Stimulated activated CD4-positive, alpha-beta T cell treated with anti-CD3 and anti-CD28 coated beads, TNF-alpha, amount 100 ng/mL, for 48 hours (primary cell): ENCODE results near the gene CEP95.

Experiments
- DNase-seq, 3 donors: peaks; one replicate each; pipeline ENCODE4 v3.0.0-alpha.2; 2020; ENCODE audit warnings: low read depth in 3 of 3

Gene CEP95

DNA sequence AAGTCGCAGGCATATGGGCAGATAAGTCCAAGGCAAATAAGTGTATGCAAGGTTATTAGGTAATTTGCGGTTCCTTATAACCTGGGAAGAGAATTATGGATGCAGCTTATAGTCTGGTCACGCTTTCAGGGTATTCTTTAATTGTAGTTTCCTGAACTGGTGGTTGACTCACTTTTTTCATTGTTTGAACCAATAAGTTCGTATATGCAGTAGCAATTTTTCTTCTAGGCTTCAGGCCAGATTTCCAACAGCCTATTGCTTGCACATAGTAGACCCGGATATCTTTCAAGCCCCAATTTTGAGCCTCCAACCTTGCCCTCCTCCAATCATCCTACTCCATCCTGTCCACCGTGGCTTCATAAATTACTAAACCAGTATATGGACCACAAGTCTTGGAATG lies 12.8 kb downstream of the CEP95 start:
- no peak for DNase-seq

GRCh38 chr17:64520359-64520758 lies 13.6 kb downstream of the CEP95 start:
- no peak for DNase-seq

DNA sequence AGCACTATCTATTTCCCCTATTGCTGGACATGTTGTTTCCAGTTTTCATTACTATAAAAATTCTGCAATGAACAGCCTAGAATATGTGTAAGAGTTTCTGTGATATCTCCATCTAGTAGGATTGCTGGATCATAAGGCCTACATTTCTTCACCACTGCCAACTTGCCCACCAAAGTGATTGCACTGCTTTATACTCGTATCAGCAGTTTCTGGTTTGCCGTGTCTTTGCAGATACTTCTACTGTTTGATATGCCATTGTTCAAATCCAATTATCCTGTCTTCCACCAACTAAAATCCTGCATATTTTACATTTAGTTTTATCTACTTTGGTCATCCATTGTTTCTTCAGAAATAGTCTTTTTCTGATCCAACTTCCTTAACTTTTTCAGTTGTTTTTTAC lies 21.1 kb downstream of the CEP95 start:
- no peak for DNase-seq

GRCh38 chr17:64529221-64529620 lies 22.4 kb downstream of the CEP95 start:
- DNase-seq, result no peak

GRCh38 chr17:64531955-64532371 lies 25.2 kb downstream of the CEP95 start:
- no peak for DNase-seq

DNA sequence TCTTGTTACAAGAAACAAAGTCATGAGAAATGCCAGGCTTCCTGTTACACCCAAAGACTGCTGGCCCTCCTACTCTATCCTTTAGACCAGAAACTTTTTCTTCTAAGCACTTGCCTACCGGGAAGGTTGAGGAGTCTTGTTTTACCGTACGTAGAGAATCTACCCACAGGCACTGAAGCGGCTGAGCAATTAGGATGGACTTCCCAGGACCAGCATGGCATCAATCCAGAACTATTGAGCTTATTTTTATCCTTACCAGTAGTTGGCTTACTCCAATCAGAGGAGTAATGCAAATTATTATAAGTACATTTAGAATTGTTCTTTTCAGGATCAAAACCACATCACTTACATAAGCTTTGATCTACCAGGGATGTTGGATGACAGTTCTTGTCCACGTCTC lies 25.6 kb downstream of the CEP95 start:
- no peak for DNase-seq

DNA sequence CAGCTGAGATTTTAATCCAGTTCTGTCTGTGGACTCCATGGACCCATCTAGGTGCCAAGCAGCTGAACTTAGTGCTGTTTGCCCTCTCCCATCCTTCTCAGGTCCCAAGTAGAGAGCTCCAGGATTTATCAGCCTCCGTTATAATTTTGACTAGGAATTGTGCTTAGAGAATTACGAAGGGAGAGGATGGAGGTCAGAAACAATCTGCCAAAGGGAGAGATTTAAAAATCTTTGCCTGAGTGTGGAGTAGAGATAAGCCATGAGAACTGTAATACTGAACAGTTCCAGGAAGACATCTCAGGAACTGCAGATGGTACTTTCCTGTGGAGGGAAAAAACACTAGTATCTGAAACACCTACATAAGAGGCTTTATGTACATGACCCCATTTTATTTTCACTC lies 27.0 kb downstream of the CEP95 start:
- DNase-seq, result no peak

DNA sequence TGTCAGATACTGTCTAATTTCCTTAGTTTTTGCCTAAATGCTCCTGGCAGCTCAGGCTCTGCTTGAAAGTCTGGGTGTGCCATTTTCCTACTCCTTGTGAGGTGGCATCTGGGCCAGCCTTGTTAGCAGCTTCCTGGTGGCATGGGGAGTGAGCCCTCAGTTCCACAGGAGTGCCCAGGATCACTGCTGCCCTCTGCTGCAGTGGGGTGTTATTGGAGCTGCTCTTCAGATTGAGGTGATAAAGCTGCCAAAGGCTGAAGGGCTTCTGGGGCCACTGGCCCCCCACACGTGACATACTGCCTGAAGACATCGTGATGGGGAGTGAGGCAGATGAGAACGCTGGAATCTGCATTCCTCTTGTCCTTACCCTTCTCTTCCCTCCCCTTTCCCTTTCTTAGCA lies 27.4 kb downstream of the CEP95 start:
- DNase-seq, result no peak

DNA sequence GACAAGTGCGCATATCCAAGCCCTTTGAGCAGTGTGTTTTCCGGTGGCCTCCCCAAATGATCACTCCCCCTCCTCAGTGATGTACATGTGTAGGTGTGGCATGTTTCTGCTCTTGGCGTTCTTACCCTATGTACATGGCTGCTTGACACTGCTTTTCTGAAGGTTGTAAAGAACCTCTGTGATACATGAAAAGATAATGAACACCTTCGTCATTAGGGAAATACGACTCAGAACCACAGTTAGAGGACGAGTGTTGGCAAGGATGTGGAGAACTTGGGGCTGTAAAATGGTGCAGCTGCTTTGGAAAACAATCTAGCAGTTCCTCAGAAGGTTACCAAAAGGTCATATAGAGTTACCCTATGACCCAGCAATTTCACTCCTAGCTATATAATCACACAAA lies 28.6 kb downstream of the CEP95 start:
- no peak for DNase-seq

GRCh38 chr17:64536913-64537312 lies 30.1 kb downstream of the CEP95 start:
- DNase-seq, result no peak

DNA sequence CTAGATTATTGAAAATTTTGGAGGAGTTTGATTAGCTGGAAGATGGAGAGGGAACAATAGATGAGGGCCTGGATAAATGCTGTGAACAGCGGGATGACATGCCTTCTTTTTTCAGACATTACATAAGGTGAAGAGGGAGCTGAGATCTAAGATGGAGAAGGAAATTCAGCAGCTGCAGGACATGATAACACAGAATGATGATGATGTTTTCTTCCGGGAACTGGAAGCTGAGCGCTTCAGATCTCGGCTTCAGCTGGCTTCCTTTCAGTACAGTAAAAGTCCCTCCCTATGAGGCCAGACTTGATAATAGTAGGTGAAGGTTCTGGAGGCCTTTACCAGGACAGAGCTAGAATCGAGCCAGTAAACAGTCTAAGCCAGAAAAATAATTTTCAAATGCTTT lies 30.7 kb downstream of the CEP95 start:
- no peak for DNase-seq

DNA sequence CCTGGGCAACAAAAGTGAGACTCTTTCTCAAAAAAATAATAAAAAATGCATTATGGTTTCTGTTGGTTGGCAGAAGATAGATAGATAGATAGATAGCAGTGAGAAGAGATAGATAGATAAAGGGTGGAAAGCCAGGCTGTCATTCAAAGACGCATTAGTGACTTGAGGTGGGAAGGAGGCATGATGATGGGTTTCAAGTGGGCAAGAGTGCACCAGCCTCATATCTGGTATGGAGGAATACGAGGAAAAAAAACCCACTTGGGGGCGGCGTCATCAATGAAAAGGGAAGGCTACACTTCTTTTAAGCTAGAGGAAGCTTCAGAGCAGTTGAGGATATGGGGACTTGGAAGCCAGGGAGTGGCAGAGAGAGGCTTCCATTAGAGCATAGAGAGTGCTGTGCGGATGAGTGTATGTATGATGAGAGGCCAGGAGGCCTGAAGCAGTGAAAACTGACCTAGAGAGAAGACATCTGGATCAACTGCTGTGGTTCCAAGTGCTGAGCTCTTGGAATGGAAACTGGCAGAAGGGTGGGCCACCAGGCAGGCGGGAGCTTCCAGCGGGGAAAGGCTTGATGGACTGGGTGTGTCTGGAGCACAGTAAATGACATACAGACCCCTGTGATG lies 31.8 kb downstream of the CEP95 start:
- DNase-seq, result no peak

GRCh38 chr17:64540118-64540776 lies 33.5 kb downstream of the CEP95 start:
- DNase-seq, result no peak

GRCh38 chr17:64544742-64545141 lies 38.0 kb downstream of the CEP95 start:
- DNase-seq, result no peak

GRCh38 chr17:64546716-64547115 lies 39.9 kb downstream of the CEP95 start:
- DNase-seq, result no peak

- DNase-seq, result no peak
Observed at GRCh38 chr17:64547319-64547718, 40.5 kb downstream of the CEP95 start.

DNA sequence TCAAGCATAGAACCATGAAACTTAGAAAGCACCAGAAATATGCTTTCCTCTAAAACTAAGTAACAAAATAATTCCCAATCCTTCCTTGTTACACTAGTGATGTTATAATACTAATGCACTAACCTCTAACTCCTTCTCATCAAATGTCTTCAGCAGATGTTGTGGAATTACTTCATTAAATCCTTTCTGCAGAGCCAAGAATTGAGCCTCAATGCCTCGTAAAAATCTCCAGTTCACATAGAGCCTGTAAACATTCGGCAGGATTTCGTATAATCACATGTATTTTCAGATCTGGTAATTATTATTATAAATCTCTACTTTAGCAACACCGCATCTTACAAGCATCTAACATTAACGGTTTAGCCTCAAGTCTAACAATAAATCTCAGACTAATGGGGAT lies 44.7 kb downstream of the CEP95 start:
- DNase-seq, result no peak

GRCh38 chr17:64554028-64554637 lies 47.4 kb downstream of the CEP95 start:
- no peak for DNase-seq

GRCh38 chr17:64555281-64555680 lies 48.5 kb downstream of the CEP95 start:
- DNase-seq, result no peak

GRCh38 chr17:64564098-64564497 lies 57.3 kb downstream of the CEP95 start:
- DNase-seq, result no peak

- no peak for DNase-seq
Observed at GRCh38 chr17:64565563-64565962, 58.8 kb downstream of the CEP95 start.

- DNase-seq, result no peak
Observed at GRCh38 chr17:64571746-64572145, 65.0 kb downstream of the CEP95 start.

DNA sequence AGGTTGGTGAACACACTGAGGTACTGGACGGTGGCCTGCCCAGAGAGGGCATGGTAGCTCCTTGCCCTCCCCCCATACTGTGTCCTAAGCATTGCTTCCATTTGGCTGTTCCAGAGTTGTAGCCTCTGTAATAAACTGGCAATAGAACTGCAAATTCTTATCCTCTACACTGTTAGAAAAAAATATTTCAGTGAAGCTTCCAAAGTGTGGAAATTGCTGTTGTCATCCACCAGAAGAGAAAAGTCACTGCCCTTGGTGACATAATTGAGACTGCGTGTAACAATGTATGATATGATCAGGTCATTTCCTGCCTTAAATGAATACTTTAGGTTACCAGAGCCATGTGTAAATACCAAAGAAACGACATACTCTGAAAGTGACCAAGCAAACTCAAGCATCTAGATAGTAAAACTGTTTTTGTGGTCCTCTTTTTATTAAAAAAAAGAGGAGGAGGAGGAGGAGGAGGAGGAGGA lies 65.9 kb downstream of the CEP95 start:
- DNase-seq, result no peak
